HG03469 (cell line): ENCODE results near the gene FGFBP2.
"Not testable (repeated sequence)": the region's sequence is repeated elsewhere in the genome, so short reads cannot be mapped to it uniquely, and the experiment has no call there.

Experiments used
- ATAC-seq: cut with Tn5 transposase; IDR thresholded peaks from one replicate; pipeline ENCODE4 v1.9.1; 2021; ENCODE audit warnings: mild to moderate bottlenecking, moderate library complexity, moderate number of reproducible peaks; ENCODE audit not compliant: unreplicated experiment

The FGFBP2 gene

DNA sequence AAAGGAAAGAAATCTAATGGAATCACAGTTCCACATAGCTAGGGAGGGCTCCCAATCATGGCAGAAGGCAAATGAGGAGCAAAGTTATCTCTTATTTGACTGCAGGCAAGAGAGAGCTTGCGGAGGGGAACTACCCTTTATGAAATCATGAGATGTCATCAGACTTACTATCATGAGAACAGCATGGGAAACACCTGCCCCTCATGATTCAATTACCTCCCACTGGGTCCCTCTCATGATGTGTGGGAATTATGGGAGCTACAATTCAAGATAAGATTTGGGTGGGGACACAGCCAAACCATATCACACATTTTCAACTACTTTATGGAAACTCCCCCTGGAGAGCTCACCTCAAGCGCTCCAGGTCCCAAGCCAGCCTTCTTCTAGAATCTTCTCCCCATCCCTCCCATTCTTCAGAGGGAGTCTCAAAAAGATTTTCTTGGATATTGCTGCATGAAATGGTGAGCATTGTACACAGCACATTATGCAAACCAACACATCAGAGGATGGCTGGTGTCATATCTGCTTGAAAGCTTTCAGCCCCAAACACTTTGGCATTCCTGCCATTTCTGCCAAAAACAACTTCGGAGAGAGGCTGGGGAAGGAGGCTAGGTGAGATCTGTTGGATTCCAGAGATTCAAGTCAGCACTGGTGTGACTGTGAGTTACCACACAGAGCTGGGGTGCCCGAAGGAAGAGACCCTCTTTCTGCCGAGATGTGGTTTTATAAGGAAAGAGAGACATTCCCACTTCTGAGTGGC, 31.3 kb downstream of the FGFBP2 start:
- ATAC-seq, result no peak

DNA sequence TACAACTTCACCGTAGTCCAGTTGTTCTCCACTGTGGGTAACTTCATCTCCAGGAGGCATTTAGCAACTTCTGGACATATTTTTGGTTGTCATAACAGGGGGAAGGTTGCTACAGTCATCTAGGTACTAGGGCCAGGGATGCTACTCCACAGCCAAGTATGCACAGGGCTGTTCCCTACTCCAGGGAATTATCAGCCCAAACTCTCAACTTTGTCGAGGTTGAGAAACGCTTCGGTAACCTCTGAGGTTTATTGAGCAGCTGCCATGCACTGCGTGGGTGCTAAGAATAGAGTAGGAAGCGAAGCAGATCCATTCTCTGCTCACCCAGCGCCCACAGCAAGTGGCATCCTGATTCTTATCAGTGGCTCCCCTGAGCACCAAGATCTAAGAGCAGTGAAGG, 32.7 kb downstream of the FGFBP2 start:
- ATAC-seq, result no peak

DNA sequence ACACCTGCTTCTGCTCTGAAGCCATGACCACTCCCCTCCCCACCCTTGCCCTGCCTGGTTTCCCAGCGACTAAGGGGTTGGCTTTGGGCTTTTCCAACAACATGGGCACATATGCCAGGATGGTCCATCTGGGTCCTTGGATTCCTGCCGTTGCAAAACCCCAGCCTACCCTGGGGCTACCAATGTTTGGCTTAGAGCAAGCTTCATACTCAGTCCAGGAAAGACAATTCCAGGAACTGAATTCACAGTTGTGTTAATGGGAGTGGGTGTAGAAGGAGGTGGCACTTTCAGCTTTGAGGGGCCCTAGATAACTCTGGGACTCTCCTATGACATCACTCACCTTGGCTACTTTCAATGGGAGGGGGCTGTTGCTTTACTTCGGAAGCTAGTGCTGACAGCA, 33.4 kb downstream of the FGFBP2 start:
- no peak for ATAC-seq

DNA sequence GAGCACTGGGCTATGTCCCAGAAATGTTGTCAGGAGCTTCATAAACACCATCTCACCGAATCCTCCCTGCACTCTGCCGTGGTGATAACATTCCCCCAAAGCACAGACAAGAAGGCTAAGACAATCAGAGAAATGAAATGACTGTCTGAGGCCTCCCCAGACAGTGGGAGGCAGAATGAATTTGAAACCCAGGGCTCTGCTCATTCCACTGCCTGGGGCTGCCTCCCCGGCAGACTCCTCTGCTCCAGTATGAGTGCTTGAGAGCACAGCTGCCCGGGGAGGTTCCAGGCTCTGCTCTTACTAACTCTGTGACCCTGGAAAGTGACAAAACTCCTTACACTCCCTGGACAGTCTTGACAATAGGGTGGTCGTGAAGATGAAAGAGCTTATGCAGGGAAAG, 34.1 kb downstream of the FGFBP2 start:
- no peak for ATAC-seq

DNA sequence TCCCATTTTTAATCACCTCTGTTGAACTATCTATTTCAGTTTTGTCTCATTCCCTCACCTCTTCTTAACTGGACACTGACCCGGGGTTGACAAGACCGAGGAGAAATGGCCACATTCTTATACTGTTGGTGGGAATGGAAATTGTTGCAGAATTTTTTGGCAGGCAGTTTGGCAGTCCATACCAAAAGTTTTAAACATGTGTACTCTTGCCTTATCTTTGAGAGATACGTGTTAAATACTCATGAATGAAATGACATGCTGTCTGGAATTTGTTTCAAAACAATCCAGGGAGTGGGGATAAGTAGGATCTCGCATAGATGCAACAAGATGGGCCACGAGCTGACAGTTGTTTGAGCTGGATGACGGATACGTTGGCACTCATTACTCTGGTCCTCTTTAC, 36.5 kb downstream of the FGFBP2 start:
- no peak for ATAC-seq

DNA sequence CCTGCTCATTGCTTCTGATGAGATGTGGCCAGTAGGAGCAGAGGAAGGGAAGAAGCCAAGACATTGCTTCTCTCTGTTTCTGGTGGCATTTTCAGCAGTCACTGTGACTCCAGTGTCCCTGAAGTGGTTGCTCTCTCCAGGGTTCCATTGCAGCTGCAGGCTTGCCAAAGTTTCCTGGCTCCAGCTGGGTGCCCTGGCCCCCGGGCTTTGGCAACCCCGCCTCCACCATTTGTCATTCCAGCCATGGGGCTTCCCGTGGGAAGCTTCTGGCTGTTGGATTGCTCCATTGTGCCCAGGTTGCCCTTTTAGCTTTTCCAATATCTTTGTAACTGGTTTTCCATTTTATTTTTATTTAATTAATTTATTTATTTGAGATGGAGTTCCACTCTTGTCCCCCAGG, 37.1 kb downstream of the FGFBP2 start:
- ATAC-seq, result no peak

DNA sequence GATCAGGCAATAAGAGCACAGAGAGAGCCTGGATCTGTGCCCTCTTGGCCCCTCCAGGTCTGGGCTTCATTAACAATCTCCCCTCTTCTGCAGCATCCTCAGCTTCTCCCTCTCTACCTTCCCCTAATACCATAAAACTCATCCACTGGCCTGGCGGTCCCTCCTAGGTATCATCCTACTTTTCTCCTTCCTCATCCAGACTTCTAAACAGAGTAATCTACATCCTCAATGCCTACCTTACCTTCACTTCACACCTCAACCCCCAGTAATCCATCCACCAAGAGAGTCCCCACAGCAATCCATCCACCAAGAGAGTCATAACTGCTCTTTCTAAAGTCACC, 41.4 kb downstream of the FGFBP2 start:
- no peak for ATAC-seq

DNA sequence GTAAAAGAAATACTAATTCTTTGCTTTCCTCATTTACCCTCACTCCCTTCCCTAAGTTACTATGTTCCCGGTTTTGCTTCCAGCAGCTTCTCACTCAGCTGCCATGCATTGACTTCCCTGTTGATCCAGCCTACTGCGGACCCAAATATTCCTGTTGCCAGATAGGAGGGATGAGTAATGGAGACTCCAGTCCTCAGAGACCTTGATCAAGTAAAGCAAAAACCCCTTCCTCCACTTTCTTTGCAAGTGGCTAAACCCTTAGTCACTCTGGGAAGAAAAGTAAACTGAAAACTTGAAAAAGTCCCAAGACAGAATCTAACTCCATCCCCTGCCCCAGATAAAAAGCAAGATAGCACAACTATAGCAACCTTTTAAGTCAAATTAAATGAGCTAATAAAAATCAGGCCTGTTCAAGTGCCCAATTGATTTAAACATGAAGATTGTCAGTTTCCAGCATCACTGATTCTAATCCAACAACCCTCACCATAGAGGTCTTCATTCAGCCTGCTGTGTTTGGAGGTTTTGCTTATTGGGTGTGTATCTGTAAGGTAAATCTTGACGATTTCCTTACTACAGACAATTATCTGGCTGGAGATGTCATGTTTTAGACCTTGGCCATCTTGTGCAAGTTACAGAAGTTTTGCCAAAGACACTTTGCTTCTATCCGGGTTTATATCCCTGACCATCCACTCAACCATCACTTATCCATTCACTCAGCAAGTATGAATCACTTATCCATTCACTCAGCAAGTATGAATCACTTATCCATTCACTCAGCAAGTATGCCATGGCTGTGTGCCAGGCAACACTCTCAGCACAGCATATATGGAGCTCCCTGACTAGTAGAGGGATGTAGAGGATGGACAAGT, 42.0 kb downstream of the FGFBP2 start:
- ATAC-seq, result no peak

DNA sequence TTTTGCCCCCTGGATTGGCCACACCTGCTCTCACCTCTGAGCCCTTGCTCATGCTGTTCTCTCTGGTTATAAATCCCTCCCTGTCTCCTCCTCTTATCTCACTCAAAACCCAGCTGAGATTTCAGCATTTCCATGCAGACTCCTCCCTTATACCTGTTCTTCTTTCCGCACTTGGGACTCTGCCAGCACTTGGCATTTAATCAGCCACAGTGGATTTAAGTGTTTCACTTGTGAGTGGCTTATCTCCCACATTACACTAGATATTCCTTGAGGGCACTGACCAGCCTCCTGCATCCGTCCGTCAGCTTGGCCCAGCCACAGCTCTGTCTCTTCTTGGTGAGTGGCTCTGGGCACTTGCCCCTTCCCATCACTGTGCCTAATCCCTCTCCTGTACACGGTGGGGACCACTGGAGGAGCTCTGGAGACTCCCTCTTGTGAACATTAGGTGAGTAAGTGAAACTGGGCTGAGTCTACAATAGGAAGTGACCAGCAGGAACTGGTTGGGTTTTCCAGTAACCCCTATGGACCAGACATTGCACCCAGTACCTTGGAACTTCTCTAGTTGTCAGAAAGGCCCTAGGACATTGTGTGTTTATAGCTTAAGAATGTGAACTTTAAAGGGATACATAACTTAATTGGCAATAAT, 44.4 kb downstream of the FGFBP2 start:
- no peak for ATAC-seq

DNA sequence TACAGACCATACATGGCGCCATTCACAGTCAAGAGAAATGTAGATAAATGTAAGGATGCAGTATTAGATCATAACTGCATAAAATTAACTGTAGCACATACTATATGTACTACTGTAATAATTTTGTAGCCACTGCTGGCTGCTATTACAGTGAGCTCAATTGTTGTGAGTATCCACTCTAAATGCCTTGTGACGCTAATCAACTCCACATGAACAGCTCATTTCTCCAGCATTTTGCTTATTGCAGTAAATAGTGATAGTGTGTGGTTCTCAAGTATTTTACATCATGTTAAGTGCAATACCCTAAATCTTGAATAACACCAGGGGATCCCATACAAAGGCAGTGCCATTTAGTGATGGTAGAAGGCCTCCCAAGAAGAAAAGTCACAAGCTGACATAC, 45.7 kb downstream of the FGFBP2 start:
- ATAC-seq, result no peak

DNA sequence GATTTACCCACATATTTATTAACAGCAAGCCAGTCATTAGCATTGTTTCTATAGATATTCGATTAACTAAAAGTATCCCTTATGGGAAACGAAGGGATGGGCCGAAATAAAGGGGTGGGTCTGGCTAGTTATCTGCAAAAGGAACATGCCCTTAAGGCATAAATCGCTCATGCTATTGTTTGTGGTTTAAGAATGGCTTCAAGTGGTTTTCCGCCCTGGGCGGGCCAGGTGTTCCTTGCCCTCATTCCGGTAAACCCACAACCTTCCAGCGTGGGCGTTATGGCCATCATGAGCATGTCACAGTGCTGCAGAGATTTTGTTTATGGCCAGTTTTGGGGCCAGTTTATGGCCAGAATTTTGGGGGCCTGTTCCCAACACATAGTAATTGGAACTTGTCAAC, 46.6 kb downstream of the FGFBP2 start:
- not testable (repeated sequence) for ATAC-seq

DNA sequence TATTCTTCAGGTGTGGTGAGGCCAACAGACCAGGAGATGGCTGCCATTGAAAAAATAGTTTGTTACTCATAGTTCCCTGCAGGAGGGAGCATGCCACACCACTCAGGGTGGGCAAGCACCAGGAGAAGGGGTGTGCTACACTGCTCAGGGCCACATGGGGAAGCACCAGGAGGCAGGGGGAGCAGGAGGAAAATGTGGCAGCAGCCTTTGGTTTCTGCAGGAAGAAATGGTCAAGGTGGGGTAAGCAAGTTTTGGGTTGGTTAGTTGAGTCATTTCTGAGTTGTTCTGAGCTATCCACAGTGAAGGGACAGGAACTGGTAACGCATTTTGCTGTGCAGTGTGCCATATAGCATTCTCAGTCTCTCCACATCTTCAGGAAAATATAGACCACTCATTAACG, 48.2 kb downstream of the FGFBP2 start:
- ATAC-seq, result no peak

DNA sequence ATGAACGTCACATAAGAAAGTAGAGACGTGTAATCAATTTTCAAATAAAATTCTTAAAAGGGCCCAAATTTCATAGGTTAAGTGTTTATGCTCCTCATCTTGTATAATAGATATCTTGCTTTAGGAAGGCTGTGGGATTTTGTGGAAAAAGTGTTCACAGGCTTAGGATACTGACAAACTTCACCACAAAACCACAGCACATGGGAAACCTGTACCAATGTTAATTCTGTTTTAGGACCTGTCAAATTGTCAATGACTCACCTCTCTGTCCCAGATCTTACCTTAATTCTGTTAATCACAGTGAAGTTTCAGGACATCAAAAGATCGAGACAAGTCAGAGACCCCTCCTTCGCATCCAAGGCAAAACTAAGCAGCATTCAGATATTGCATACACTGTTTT, 48.7 kb downstream of the FGFBP2 start:
- ATAC-seq, result no peak

DNA sequence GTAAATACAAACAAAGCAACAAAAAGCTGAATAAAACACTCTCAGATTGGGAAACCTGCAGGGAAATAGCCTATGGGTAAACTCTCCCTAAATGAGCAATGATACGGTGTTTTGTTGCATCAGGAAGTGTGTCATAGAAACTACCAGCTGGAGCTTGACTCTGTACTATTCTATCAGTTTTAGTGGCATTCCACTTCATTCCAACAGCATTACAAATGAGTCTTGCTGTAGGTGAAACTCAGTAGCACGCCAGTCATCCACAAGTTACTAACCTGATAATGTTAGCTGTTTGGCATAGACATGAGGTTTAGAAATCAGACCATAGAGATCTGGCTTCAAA, 49.4 kb downstream of the FGFBP2 start:
- no peak for ATAC-seq

DNA sequence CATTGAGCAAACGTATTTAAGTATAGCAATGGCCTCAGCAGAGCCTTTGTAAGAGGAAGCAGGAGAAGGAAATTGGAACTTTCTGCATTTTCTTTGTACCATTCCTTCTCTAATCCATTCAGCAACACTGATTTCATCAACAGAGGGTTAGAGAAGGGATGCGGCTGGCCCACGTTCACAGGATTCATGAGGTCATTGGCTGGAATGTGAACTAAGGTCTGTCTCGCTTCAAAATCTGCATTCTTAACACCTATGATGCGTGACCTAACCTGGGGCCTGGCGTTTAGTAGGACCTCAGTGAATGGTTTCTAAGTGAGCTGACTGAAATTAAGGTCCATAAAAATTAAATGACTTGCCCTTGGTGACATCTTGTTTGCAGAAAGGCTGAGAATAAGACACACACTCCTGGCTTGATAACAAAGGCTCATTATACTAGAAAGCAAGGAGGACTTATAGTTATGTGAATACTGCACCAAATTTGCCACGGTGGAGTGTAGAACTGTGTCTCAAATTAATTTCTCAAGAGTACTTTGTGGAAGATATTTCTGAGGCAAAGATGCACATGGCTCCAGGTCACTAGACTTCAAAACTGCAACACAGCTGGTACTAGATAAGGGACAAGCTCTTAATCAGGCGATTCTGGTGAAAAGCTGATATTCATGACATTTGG, 49.9 kb downstream of the FGFBP2 start:
- no peak for ATAC-seq

DNA sequence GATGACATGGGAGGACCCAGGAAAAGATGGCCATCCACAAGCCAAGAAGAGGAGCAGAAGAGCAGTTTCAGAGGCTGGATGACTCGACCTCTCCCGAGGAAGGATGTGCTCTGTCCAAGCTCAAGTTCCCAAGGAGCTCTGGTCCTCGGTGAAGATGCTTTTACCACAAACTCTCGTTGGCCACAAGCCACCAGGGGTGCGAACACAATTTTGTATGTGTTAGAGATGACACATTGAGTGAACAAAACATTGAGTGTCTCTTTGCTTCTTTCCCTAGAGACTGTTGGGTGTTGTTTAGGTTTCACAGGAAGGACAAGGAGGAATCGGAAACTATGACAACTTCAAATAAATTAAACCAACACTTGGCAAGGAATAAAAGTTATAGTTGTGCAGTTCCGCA, 50.7 kb downstream of the FGFBP2 start:
- ATAC-seq, result no peak
